ENCODE data around the gene C12orf42.

GRCh38 chr12:103303484-103303883, 192.3 kb downstream of the C12orf42 start:
- TF ChIP-seq ARID4B (CRISPR knock-in tag; IDR thresholded peaks at IDR 0.05; ENCODE audit: borderline replicate concordance), result no peak
- TF ChIP-seq ZNF263 (CRISPR knock-in tag; IDR thresholded peaks at IDR 0.05; ENCODE audit: low read depth), result no peak
